ENCODE measurements around the gene NOXA1. TPM values are rescaled to one million over a fixed set of nuclear protein-coding genes. Genes with fewer than 3 reads are reported as not detected.
A peak's percentile ranks its signal among the peaks of the same experiment; 100 is the strongest.

Gene NOXA1
- total and polyA plus RNA-seq, 9 of the 15 experiments (the other 6 are each of a cell fraction or from before 2014, with no cell fraction given) = 0.07 to 1.2 (median 0.20) TPM; not detected in 4

DNA sequence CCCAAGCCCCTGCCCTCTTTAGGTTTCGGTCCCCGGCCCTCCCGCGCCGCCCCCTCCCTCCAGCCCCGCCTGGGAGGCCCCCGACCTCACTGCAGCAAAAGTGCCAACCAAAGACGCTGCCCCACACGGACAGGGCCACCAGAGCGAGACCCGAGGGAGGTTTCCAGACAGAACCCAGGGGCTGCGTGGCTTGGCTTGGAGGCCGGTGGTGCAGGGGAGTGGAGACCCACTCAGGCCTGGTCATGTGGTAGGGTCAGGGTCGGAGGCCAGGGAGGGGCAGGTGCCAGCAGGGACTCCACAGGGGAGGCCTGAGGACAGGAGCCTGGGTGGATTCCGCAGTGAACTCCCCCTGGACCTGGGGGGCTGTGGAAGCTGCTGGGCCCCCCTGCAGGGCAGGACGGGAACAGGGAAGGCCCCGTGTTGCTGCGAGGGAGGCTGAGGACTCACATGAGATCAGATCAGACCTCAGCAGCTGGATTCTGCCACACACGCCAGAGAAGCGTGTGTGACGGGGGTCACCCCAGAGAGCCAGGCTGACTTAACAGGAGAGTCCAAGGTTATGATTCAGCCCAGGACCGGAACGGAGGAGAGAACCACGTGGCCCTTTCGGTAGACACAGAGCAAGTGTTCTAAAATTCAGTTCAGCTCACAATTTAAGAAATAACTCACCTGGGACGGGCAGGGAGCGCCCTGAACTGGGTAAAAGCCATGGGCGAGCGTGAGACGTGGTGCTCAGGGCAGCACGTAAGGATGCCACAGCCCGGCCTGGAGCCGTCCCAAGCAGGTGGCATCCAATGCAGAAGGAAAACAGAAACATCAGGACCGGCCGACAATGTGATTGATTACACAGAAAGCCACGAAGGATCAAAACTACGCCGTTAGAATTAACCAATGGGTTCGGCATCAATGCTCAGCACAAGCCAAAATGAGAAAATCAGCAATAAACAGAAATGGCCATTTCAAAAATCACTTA, 39.1 kb upstream of the NOXA1 start:
- no peak for FAIRE-seq
- ChIA-PET POLR2A (interaction anchor here (0.6 kb wide), 1 partner anchor 527 kb away, joined by 3 read pairs; no protein-coding TSS in a partner anchor), CTCF (ENCODE audit: low intra/inter-chr PET ratio) (no interaction called here)
- Histone ChIP-seq H3K27ac (ENCODE audit: extremely low read depth, low read depth, low read length) (no peak overlapping the region), H3K9me1 (ENCODE audit: control insufficient read depth, insufficient read depth, low read length) (no peaks in the 10 kb centered on the region), H3K4me2 (ENCODE audit: insufficient read depth, low read length) (no peak overlapping the region), H3K9ac (ENCODE audit: insufficient read depth in 1 of 2, low read depth in 2 of 2, low read length in 2 of 2) (peak overlapping the region in 1 of 2 experiments; percentile 65; a peak in 2 of 4 replicates), H3K79me2 (ENCODE audit: control insufficient read depth, insufficient read depth, low read length) (no peaks in the 10 kb centered on the region), H3K36me3 (ENCODE audit: control insufficient read depth, insufficient read depth, low read length) (no peaks in the 10 kb centered on the region), H3K27me3 (ENCODE audit: control insufficient read depth in 2 of 2, insufficient read depth in 2 of 2, low read length in 2 of 2) (no peaks in the 10 kb centered on the region), H3K9me3 (replicated peaks; ENCODE audit: control insufficient read depth, insufficient read depth, low read depth, low read length) (peaks cover 6% of the 10 kb centered on the region; the same call in 1 of the 2 replicates), H2AFZ (ENCODE audit: low read depth, low read length) (no peak overlapping the region), H3K4me3 (no peak overlapping the region), H4K20me1 (replicated peaks; ENCODE audit: control insufficient read depth, insufficient read depth, low read length) (no peaks in the 10 kb centered on the region), H3K4me1 (replicated peaks in 1 of 2; ENCODE audit: control insufficient read depth in 2 of 2, insufficient read depth in 2 of 2, low read length in 2 of 2) (peaks cover 8 to 52% of the 10 kb centered on the region in 2 experiments; a peak in 4 of 5 replicates)
- DNase-seq (ENCODE audit: extremely low read depth in 1 of 4, low spot score in 3 of 4) = peak in 3 of 4 experiments; percentile 26 to 59 (median 54)
- 63% methylated on average over 21 of the region's 39 CpGs for WGBS (ENCODE audit: insufficient coverage, low coverage, missing lambda C conversion rate)
- ATAC-seq = peak; percentile 32
- in situ Hi-C loops (cut with MboI) = no loop called here
- intact Hi-C loops (cut with micrococcal nuclease) = no loop called here
- BruUV-seq (replicated peaks) = no TSS peak
- TF ChIP-seq, protein P1, sequence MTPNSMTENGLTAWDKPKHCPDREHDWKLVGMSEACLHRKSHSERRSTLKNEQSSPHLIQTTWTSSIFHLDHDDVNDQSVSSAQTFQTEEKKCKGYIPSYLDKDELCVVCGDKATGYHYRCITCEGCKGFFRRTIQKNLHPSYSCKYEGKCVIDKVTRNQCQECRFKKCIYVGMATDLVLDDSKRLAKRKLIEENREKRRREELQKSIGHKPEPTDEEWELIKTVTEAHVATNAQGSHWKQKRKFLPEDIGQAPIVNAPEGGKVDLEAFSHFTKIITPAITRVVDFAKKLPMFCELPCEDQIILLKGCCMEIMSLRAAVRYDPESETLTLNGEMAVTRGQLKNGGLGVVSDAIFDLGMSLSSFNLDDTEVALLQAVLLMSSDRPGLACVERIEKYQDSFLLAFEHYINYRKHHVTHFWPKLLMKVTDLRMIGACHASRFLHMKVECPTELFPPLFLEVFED (CRISPR knock-in tag; conservative IDR thresholded peaks at IDR 0.05) = no peak
- TF ChIP-seq BRD4 (IDR thresholded peaks at IDR 0.05) (no peak), ZNF253 (CRISPR knock-in tag; conservative IDR thresholded peaks at IDR 0.05) (no peak), ZC3H8 (IDR thresholded peaks at IDR 0.05) (no peak), L3MBTL2 (IDR thresholded peaks at IDR 0.05) (no peak)
- TF ChIP-seq, protein P2, sequence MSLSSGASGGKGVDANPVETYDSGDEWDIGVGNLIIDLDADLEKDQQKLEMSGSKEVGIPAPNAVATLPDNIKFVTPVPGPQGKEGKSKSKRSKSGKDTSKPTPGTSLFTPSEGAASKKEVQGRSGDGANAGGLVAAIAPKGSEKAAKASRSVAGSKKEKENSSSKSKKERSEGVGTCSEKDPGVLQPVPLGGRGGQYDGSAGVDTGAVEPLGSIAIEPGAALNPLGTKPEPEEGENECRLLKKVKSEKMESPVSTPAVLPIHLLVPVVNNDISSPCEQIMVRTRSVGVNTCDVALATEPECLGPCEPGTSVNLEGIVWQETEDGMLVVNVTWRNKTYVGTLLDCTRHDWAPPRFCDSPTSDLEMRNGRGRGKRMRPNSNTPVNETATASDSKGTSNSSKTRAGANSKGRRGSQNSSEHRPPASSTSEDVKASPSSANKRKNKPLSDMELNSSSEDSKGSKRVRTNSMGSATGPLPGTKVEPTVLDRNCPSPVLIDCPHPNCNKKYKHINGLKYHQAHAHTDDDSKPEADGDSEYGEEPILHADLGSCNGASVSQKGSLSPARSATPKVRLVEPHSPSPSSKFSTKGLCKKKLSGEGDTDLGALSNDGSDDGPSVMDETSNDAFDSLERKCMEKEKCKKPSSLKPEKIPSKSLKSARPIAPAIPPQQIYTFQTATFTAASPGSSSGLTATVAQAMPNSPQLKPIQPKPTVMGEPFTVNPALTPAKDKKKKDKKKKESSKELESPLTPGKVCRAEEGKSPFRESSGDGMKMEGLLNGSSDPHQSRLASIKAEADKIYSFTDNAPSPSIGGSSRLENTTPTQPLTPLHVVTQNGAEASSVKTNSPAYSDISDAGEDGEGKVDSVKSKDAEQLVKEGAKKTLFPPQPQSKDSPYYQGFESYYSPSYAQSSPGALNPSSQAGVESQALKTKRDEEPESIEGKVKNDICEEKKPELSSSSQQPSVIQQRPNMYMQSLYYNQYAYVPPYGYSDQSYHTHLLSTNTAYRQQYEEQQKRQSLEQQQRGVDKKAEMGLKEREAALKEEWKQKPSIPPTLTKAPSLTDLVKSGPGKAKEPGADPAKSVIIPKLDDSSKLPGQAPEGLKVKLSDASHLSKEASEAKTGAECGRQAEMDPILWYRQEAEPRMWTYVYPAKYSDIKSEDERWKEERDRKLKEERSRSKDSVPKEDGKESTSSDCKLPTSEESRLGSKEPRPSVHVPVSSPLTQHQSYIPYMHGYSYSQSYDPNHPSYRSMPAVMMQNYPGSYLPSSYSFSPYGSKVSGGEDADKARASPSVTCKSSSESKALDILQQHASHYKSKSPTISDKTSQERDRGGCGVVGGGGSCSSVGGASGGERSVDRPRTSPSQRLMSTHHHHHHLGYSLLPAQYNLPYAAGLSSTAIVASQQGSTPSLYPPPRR (CRISPR knock-in tag; IDR thresholded peaks at IDR 0.05; ENCODE audit: borderline replicate concordance) = no peak
